GM19193 (cell line): ENCODE data around the gene APLN.

Experiments used
- POLR2A ChIP-seq: IDR thresholded peaks from 4 replicates; pipeline ENCODE4 v1.6.1; 2011; ENCODE audit not compliant: insufficient read depth, insufficient read length; ENCODE audit errors: extremely low read depth

The APLN gene

GRCh38 chrX:129654652-129655546 lies at the start of gene APLN:
APLN (minus strand) TSS chrX:129654956; CDS start chrX:129654630, 326 bp downstream.
- no peak for TF ChIP-seq POLR2A

DNA sequence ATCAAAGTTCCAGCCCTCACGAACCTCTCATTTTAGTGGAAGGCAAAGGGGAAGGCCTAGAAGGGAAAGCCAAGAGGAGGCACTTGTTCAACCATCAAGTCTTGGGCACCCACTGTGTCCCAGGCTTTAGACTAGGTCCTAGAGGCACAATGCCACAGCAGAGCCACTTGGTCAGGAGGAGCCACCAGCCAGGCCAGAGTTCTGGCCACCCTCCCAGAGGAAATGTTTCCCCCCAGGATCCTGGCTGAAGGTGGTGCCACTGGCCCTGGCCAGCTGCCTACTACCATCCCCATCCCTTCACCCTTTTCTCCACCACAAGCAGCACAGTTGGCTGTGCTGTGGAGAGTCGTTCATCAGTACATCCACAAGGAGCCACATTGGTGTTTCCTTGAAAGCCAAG lies 49.7 kb upstream of the APLN start:
- no peak for TF ChIP-seq POLR2A

- TF ChIP-seq POLR2A, result no peak
Measured at GRCh38 chrX:129701624-129702069, 46.9 kb upstream of the APLN start.

DNA sequence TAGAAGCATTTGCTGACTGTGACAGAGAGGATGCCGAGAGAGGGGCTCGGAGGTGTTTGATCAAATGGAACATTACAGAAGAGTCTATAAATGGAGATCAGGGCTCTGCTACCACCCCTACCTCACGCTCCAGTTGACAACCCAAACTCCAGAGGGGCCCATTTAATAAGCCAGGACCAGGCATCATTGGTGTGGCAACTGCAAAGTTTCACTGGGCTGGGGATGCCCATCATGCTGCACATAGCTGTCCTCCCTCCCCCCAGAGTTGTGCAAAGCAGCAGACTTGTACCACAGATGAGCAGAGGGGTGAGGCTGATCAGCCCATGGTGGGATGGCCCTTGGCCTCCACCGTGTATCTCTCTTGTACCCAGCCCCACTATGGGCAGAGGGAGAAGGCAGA lies 45.8 kb upstream of the APLN start:
- no peak for TF ChIP-seq POLR2A

DNA sequence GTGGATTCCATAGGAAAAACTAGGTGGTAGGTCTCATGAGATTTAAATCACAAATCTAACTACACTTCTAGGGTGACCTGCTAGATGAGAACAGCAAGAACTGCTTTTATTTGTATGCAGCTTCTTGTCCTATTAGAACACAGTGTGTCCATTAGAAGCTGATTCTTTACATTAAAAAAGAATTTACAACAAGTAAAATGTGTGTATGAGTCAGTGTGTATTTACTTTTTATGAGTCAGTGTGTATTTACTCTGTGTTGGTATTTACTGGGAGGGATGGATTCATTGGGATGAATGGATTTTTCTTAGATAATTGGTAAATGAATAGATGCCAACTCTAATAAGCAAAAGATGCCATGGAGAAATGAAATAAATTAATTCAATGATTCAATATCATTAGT lies 43.4 kb upstream of the APLN start:
- no peak for TF ChIP-seq POLR2A

DNA sequence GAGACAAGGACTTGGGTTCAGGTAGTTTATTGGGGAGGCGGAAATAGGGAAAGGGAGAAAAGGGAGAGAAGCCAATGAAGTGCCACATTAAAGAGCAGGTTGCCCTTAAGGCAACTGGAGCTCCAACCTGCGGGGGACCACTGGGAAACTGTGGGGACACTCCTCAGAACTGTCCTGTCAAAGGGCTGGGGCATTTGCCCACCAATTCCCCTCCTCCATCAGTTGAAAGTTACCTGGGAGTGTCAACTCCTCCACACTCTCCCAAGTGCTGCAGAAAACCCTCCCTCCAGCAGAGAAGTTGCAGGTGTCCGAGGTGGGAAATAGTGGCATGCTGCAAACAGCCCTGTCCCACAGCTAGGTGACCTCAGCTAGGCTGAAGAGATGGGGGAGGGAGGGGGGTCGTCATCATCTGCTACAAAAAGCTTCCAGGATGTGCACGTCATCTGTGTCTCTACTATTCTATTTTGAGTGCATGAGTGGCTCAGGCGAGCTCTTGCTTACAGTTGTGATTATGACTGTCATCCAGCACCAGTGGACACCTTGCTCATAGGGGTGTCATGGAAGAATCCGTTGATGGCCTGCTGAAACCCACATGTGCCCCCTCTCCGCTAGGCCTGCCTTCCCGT lies 42.6 kb upstream of the APLN start:
- TF ChIP-seq POLR2A, result no peak

- TF ChIP-seq POLR2A, result no peak
Measured at GRCh38 chrX:129696463-129697155, 41.9 kb upstream of the APLN start.

- no peak for TF ChIP-seq POLR2A
Measured at GRCh38 chrX:129695937-129696336, 41.2 kb upstream of the APLN start.

DNA sequence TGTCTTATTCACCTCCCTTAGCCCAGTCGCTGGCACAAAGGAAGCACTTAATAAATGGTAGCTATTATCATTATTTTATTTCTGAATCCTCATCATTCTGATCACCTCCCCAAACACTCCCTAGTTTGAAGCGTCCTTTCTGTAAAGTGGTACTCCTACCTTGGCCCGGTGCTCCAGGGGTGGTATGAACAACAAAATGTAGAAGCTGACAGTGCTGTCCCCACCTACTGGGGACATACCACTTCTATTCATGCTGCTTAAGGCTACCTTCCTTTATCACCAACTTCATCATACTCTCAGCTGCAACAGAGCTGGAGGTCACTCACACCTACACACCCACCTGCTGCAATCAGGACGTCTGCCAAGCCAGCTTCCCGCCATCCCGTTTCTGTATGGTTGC lies 40.8 kb upstream of the APLN start:
- TF ChIP-seq POLR2A, result no peak

DNA sequence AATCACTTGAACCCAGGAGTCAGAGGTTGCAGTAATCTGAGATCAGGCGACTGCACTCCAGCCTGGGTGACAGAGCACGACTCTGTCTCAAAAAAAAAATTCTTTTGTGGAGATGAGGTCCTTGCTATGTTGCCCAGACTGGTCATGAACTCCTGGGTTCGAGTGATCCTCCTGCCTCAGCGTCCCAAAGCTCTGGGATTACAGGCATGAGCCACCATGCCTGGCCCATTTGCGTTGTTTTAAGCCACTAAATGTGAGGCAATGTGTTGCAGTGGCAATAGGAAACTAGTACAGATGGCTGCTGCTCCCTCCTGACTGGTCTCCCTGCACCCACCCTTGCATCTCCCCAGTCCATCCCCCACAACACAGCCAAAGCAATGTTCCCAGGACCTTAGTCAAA lies 40.0 kb upstream of the APLN start:
- no peak for TF ChIP-seq POLR2A

DNA sequence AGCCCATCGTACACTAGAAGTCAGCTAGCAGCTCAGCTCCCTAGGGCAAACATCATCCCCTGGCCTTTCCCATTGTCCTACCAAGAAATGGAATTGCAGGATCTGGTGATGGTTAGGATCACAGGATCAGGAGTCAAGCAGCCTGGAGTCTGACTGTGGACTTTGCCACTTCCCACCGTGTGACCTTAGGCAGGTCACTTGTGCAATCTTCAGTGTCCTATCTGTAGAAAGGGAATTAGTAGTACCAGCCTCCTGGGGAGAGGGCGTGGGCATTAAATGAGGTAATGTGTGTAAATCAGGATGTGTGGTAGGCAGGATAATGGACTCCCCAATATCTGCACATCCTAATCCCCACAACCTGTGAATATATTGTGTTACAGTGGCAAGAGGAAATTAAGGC lies 38.6 kb upstream of the APLN start:
- TF ChIP-seq POLR2A, result no peak

- TF ChIP-seq POLR2A, result no peak
Measured at GRCh38 chrX:129690435-129690834, 35.7 kb upstream of the APLN start.

DNA sequence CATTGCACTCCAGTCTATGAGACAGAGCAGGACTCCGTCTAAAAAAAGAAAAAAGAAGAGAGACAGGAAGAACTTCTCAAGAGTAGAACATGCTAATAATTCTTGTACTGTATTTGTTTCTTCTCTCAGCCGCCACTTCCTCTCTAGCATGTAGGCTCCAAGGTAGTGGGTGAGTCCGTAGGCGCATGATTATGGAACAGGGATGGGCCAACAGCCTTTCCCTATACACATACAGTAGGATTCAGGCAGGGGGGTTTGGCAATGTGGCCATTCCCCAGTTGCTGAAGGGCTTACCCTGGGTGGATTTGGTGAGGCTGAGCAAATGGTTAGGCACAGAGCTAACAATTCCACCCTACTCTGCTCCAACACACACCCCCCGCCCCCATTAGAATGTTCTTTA lies 35.0 kb upstream of the APLN start:
- no peak for TF ChIP-seq POLR2A

DNA sequence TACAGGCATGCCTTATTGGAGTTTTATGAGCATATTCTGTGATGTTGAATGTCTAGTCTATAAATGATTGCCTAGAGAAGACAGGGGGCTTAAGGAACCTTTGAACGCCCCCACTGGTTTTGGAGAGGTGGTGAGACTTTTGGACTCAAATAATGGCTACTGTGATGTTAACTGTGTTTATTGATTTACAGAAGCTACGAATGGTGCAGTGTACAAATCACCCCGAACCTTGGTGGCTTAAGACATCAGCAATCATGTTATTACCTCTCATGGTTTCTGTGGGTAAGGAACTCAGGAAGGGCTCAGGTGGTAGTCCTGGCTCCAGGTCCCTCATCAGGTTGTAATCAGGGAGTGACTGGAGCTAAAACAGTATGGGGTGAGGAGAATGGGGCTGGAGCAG lies 33.3 kb upstream of the APLN start:
- no peak for TF ChIP-seq POLR2A

DNA sequence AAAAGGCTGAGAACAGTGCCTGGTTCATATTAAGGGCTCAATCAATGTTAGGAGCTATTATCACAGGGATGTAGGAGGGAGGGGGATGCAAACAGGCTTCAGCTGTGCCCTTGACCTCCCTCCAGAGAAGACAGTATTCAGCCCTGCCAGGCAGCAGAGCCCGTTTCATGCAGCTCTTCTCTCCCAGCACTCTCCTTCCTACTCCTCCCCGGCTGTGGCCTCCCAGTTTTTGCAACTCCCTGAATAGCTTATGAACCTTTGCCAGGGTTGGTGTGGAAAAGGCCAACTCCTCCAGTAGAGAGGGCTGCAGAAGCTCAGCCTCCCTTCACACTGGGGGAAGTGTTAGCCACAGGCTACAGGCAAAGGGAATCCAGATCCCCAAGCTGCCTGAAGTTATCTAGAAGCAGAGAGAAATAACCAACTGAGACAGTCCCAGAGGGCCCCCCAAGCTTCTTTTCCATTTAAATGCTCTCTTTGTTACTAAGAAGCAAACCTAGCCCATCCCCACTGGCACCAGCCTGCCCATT lies 31.7 kb upstream of the APLN start:
- no peak for TF ChIP-seq POLR2A

DNA sequence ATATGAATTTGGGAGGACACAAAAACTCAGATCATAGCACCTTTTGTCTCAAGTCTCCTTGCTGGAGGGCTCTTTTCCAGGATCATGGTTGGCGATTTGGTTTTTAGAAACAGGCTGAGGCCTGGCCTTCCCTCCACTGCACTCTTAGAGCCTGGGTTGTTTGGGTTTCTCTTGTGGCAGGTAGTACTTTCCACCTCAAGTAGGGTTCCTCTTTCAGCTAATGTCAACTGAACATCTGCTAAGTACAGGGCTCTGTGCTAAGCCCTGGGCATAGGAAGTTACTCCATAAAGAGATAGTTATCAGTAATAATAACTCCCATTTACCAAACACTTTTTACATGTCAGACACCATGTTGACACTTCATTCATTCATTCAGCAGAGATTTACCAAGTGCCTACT lies 28.2 kb upstream of the APLN start:
- TF ChIP-seq POLR2A, result no peak

- TF ChIP-seq POLR2A, result no peak
Measured at GRCh38 chrX:129679901-129680300, 25.1 kb upstream of the APLN start.
